ENCODE results near the gene TLCD3B. TPM values are rescaled to one million over a fixed set of nuclear protein-coding genes. Genes with fewer than 3 reads are reported as not detected.

TLCD3B gene
- total RNA-seq, 4 donors from 2014 or later = 0.54 to 0.79 TPM; not detected in 2

GRCh38 chr16:29987371-29988085, 43.5 kb downstream of the TLCD3B start:
- intact Hi-C loops (cut with DNase I) = no loop called here
- peaks cover 73 to 77% of the 10 kb centered on the region in 2 donors for H3K36me3 ChIP-seq
- no peaks in the 10 kb centered on the region for H3K4me1 ChIP-seq
- TF ChIP-seq POLR2A (IDR thresholded peaks at IDR 0.05) = no peak
- TF ChIP-seq, protein P1, sequence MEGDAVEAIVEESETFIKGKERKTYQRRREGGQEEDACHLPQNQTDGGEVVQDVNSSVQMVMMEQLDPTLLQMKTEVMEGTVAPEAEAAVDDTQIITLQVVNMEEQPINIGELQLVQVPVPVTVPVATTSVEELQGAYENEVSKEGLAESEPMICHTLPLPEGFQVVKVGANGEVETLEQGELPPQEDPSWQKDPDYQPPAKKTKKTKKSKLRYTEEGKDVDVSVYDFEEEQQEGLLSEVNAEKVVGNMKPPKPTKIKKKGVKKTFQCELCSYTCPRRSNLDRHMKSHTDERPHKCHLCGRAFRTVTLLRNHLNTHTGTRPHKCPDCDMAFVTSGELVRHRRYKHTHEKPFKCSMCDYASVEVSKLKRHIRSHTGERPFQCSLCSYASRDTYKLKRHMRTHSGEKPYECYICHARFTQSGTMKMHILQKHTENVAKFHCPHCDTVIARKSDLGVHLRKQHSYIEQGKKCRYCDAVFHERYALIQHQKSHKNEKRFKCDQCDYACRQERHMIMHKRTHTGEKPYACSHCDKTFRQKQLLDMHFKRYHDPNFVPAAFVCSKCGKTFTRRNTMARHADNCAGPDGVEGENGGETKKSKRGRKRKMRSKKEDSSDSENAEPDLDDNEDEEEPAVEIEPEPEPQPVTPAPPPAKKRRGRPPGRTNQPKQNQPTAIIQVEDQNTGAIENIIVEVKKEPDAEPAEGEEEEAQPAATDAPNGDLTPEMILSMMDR (IDR thresholded peaks at IDR 0.05) = no peak
- H3K27ac ChIP-seq = no peak overlapping the region
- 90 to 95% methylated on average over 12 to 16 of the region's 35 CpGs for WGBS, 2 donors
- DNase-seq = no peak
- H3K9me3 ChIP-seq = no peaks in the 10 kb centered on the region
- no peaks in the 10 kb centered on the region for H3K27me3 ChIP-seq
- H3K4me3 ChIP-seq (replicated peaks in 1 of 3) = no peak overlapping the region

DNA sequence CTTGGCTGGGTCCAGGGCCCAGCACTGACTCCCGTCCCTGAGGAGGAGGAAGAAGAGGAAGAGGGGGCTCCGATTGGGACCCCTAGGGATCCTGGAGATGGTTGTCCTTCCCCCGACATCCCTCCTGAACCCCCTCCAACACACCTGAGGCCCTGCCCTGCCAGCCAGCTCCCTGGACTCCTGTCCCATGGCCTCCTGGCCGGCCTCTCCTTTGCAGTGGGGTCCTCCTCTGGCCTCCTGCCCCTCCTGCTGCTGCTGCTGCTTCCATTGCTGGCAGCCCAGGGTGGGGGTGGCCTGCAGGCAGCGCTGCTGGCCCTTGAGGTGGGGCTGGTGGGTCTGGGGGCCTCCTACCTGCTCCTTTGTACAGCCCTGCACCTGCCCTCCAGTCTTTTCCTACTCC, 44.1 kb downstream of the TLCD3B start:
- no peak overlapping the region for H3K4me3 ChIP-seq (replicated peaks in 1 of 3)
- TF ChIP-seq, protein P1 (IDR thresholded peaks at IDR 0.05) = no peak
- TF ChIP-seq POLR2A (IDR thresholded peaks at IDR 0.05) = no peak
- no peaks in the 10 kb centered on the region for H3K27me3 ChIP-seq
- intact Hi-C loops (cut with DNase I) = no loop called here
- H3K9me3 ChIP-seq = no peaks in the 10 kb centered on the region
- H3K27ac ChIP-seq = no peak overlapping the region
- DNase-seq = no peak
- H3K4me1 ChIP-seq = no peaks in the 10 kb centered on the region
- 94 to 97% methylated on average over 3 of the region's 5 CpGs for WGBS, 2 donors
- peaks cover 78 to 83% of the 10 kb centered on the region in 2 donors for H3K36me3 ChIP-seq

DNA sequence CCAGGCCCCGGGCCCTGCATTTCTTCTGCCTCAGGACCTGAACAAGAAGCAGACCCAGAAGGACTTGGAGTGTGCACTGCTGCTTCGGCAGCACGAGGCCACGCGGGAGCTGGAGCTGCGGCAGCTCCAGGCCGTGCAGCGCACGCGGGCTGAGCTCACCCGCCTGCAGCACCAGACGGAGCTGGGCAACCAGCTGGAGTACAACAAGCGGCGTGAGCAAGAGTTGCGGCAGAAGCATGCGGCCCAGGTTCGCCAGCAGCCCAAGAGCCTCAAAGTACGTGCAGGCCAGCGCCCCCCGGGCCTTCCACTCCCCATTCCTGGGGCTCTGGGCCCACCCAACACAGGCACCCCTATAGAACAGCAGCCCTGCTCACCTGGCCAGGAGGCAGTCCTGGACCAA, 44.8 kb downstream of the TLCD3B start:
- Histone ChIP-seq H3K27ac (no peak overlapping the region), H3K4me1 (no peaks in the 10 kb centered on the region), H3K36me3 (peaks cover 85% of the 10 kb centered on the region in 2 donors), H3K9me3 (no peaks in the 10 kb centered on the region), H3K27me3 (no peaks in the 10 kb centered on the region), H3K4me3 (replicated peaks in 1 of 3) (no peak overlapping the region)
- no peak for TF ChIP-seq POLR2A (IDR thresholded peaks at IDR 0.05)
- TF ChIP-seq, protein P1 (IDR thresholded peaks at IDR 0.05) = no peak
- intact Hi-C loops (cut with DNase I) = no loop called here
- WGBS, 2 donors = 93 to 97% methylated on average over 18 to 20 of the region's 20 CpGs
- no peak for DNase-seq

DNA sequence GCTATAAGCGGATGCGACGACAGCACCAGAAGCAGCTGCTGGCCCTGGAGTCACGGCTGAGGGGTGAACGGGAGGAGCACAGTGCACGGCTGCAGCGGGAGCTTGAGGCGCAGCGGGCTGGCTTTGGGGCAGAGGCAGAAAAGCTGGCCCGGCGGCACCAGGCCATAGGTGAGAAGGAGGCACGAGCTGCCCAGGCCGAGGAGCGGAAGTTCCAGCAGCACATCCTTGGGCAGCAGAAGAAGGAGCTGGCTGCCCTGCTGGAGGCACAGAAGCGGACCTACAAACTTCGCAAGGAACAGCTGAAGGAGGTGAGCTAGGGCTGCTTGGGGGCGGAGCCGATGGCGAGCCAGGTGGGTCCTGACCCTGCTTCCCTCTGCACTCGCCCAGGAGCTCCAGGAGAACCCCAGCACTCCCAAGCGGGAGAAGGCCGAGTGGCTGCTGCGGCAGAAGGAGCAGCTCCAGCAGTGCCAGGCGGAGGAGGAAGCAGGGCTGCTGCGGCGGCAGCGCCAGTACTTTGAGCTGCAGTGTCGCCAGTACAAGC, 45.7 kb downstream of the TLCD3B start:
- peaks cover 85 to 86% of the 10 kb centered on the region in 2 donors for H3K36me3 ChIP-seq
- intact Hi-C loops (cut with DNase I) = no loop called here
- no peak for DNase-seq

DNA sequence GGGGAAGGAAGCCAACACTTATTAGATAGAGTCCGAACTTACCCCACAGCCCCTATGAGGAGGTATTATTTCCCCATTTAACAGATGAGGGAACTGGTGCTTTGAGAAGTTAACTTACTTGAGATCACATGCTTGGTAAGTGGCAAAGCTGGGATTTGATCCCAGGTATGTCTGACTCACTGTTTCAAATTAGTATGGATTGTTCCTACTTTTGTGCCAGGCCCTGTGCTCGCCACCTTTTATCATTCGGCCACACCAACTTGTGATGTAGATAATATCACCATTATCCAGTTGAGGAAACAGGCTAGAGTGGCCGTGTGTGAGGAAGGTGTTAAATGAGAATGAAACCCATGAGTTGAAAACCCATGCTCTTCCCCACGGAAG, 46.3 kb downstream of the TLCD3B start:
- no peaks in the 10 kb centered on the region for H3K27me3 ChIP-seq
- WGBS, 2 donors = 93 to 94% methylated on average over 5 of the region's 5 CpGs
- no peaks in the 10 kb centered on the region for H3K9me3 ChIP-seq
- intact Hi-C loops (cut with DNase I) = no loop called here
- H3K4me1 ChIP-seq = no peaks in the 10 kb centered on the region
- no peak overlapping the region for H3K4me3 ChIP-seq (replicated peaks in 1 of 3)
- H3K27ac ChIP-seq = no peak overlapping the region
- DNase-seq = no peak
- TF ChIP-seq, protein P1 (IDR thresholded peaks at IDR 0.05) = no peak
- no peak for TF ChIP-seq POLR2A (IDR thresholded peaks at IDR 0.05)
- H3K36me3 ChIP-seq = peaks cover 88 to 89% of the 10 kb centered on the region in 2 donors

More for the DNA sequence above, 45.7 kb downstream of the TLCD3B start:
- WGBS, 2 donors = 95% methylated on average over 28 of the region's 28 CpGs
- Histone ChIP-seq H3K4me1 (no peaks in the 10 kb centered on the region), H3K27me3 (no peaks in the 10 kb centered on the region), H3K27ac (no peak overlapping the region), H3K9me3 (no peaks in the 10 kb centered on the region), H3K4me3 (replicated peaks in 1 of 3) (no peak overlapping the region)
- TF ChIP-seq POLR2A (IDR thresholded peaks at IDR 0.05) = no peak

All from thyroid gland (tissue), 4 donors.